Measurements from ENCODE around the gene CYP2W1. TPM values are rescaled to one million over a fixed set of nuclear protein-coding genes. Genes with fewer than 3 reads are reported as not detected.
A peak's percentile ranks its signal among the peaks of the same experiment; 100 is the strongest.
"Not testable (repeated sequence)": the region's sequence is repeated elsewhere in the genome, so short reads cannot be mapped to it uniquely, and the experiment has no call there.

CYP2W1 gene
- total RNA-seq, 2 experiments from 2014 or later = not detected

GRCh38 chr7:954330-955238 lies 28.4 kb upstream of the CYP2W1 start, which contains the start of gene ADAP1:
TSS of gene ADAP1 (minus strand) at chr7:954680. CDS start at chr7:954477, 203 bp downstream.
- peak within 1 kb of the TSS; percentile 37 for H3K4me3 Mint-ChIP-seq
- intact Hi-C loops (cut with micrococcal nuclease) = loop anchor here (1.0 kb wide), 1 partner anchor 45 kb away; no protein-coding TSS in a partner anchor
- H3K4me1 Mint-ChIP-seq (ENCODE audit: low read depth) = peaks cover 7% of the 10 kb centered on the region
- H3K9me3 Mint-ChIP-seq = no peaks in the 10 kb centered on the region
- DNase-seq = peak; percentile 62
- POLR2A ChIA-PET = interaction anchor here (0.9 kb wide), 1 partner anchor 31 kb away, joined by 3 read pairs; no protein-coding TSS in a partner anchor
- H3K36me3 Mint-ChIP-seq = no peaks in the 10 kb centered on the region
- H3K27me3 Mint-ChIP-seq = peaks cover 5% of the 10 kb centered on the region
- H3K27ac Mint-ChIP-seq = no peak within 1 kb of the TSS
- CTCF ChIA-PET = interaction anchor here (0.8 to 5.6 kb wide), 4 partner anchors 19 to 82 kb away, joined by 3 to 54 read pairs (median 4); no protein-coding TSS in a partner anchor

DNA sequence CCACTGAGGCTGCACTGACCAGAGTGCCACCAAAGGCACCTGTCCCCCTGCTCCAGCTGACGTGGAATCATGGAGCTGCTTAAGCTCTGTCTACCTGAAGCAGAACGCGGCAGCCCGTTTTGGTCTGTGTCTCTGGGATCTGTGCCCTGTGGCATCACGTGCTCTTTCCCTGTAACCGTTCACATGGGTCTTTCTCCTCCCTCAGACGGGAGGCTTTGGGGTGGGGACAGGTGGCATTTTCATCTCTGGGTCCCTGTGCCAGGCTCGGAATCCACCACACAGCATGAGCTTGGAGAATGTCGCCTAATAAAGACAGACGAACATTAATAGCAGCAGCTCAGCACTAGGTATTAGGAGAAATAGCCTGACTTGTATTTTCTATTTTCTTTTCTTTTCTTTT lies 26.9 kb upstream of the CYP2W1 start:
- intact Hi-C loops (cut with micrococcal nuclease) = no loop called here
- Mint-ChIP-seq H3K4me1 (ENCODE audit: low read depth) (peaks cover 2% of the 10 kb centered on the region), H3K9me3 (no peaks in the 10 kb centered on the region), H3K27ac (no peak overlapping the region), H3K4me3 (no peak overlapping the region), H3K36me3 (no peaks in the 10 kb centered on the region), H3K27me3 (peaks cover 5% of the 10 kb centered on the region)
- CTCF ChIA-PET = interaction anchor here (1.3 to 5.6 kb wide), 2 partner anchors 18 to 47 kb away, joined by 3 to 54 read pairs; no protein-coding TSS in a partner anchor
- POLR2A ChIA-PET = no interaction called here
- no peak for DNase-seq

DNA sequence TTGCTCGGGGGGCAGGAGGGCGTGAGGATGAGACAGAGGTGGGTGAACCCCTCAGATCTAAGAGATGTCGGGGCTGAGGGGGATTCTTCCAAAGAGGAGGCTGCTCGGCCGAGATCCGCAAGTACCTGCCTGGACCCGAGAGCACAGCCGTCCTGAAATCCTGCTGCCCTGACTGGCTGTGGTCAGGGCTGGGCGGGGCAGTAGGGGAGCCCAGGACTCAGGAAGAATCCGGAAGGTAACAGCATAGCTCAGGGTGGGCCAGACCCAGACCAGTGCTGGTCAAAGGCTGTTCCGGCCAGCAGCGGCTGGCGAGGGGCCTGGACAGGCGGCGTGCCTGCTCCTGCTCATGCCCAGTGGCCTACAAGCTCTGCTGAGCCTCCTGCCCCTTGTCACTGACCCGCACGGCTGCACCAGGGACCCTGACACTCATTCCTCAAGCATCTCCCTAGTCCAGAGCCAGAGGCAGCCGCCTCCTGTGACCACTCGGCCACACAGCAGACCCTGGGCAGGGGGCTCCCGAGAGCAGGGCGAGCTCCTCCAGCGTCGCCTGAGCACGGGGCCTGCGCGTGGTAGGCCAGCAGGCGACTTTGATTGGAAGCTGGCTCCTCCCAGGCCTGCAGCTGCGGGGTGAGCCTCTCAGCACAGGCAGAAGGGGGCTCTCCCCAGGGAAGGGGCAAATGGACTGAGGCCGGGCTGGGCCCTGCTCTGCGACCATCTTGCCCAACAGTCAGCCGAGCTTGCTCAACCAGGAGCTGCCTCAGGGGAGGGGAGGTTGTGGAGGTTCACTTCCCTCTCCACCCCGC lies 25.4 kb upstream of the CYP2W1 start:
- H3K9me3 Mint-ChIP-seq = no peaks in the 10 kb centered on the region
- POLR2A ChIA-PET = no interaction called here
- H3K27ac Mint-ChIP-seq = no peak overlapping the region
- no peaks in the 10 kb centered on the region for H3K36me3 Mint-ChIP-seq
- intact Hi-C loops (cut with micrococcal nuclease) = no loop called here
- no peak overlapping the region for H3K4me3 Mint-ChIP-seq
- no peak for DNase-seq
- peaks cover 5% of the 10 kb centered on the region for H3K27me3 Mint-ChIP-seq
- CTCF ChIA-PET = interaction anchor here (1.0 to 1.8 kb wide), 2 partner anchors 15 to 35 kb away, joined by 3 to 5 read pairs; no protein-coding TSS in a partner anchor
- H3K4me1 Mint-ChIP-seq (ENCODE audit: low read depth) = no peaks in the 10 kb centered on the region

- intact Hi-C loops (cut with micrococcal nuclease) = no loop called here
- no peak overlapping the region for H3K27ac Mint-ChIP-seq
- peaks cover 6% of the 10 kb centered on the region for H3K27me3 Mint-ChIP-seq
- H3K9me3 Mint-ChIP-seq = no peaks in the 10 kb centered on the region
- POLR2A ChIA-PET = no interaction called here
- no peak for DNase-seq
- H3K36me3 Mint-ChIP-seq = no peaks in the 10 kb centered on the region
- H3K4me1 Mint-ChIP-seq (ENCODE audit: low read depth) = peaks cover 3% of the 10 kb centered on the region
- no peak overlapping the region for H3K4me3 Mint-ChIP-seq
- CTCF ChIA-PET = interaction anchor here (1.0 to 1.8 kb wide), 3 partner anchors 14 to 107 kb away, joined by 3 to 5 read pairs (median 3); no protein-coding TSS in a partner anchor
Measured at GRCh38 chr7:958221-959200, 24.5 kb upstream of the CYP2W1 start.

- peaks cover 5% of the 10 kb centered on the region for H3K4me1 Mint-ChIP-seq (ENCODE audit: low read depth)
- no peak overlapping the region for H3K4me3 Mint-ChIP-seq
- peaks cover 7% of the 10 kb centered on the region for H3K27me3 Mint-ChIP-seq
- H3K27ac Mint-ChIP-seq = no peak overlapping the region
- no peaks in the 10 kb centered on the region for H3K9me3 Mint-ChIP-seq
- intact Hi-C loops (cut with micrococcal nuclease) = no loop called here
- H3K36me3 Mint-ChIP-seq = no peaks in the 10 kb centered on the region
- ChIA-PET CTCF (interaction anchor here (0.7 to 1.1 kb wide), 2 partner anchors 11 to 106 kb away, joined by 3 read pairs; no protein-coding TSS in a partner anchor), POLR2A (no interaction called here)
- DNase-seq = no peak
Measured at GRCh38 chr7:959271-959670, 23.7 kb upstream of the CYP2W1 start.

GRCh38 chr7:959740-960139 lies 23.2 kb upstream of the CYP2W1 start:
- H3K27me3 Mint-ChIP-seq; POLR2A ChIA-PET; DNase-seq; intact Hi-C loops (cut with micrococcal nuclease); H3K36me3 Mint-ChIP-seq; H3K27ac Mint-ChIP-seq; H3K9me3 Mint-ChIP-seq; H3K4me1 Mint-ChIP-seq (ENCODE audit: low read depth); H3K4me3 Mint-ChIP-seq: not testable (repeated sequence)
- CTCF ChIA-PET = interaction anchor here (0.7 kb wide), 1 partner anchor 11 kb away, joined by 3 read pairs; no protein-coding TSS in a partner anchor

- CTCF ChIA-PET = interaction anchor here (0.8 kb wide), 1 partner anchor 105 kb away, joined by 3 read pairs; no protein-coding TSS in a partner anchor
- no peak overlapping the region for H3K27ac Mint-ChIP-seq
- peaks cover 4% of the 10 kb centered on the region for H3K27me3 Mint-ChIP-seq
- no peak for DNase-seq
- no peaks in the 10 kb centered on the region for H3K36me3 Mint-ChIP-seq
- H3K4me1 Mint-ChIP-seq (ENCODE audit: low read depth) = peaks cover 14% of the 10 kb centered on the region
- POLR2A ChIA-PET = no interaction called here
- intact Hi-C loops (cut with micrococcal nuclease) = no loop called here
- H3K9me3 Mint-ChIP-seq = no peaks in the 10 kb centered on the region
- no peak overlapping the region for H3K4me3 Mint-ChIP-seq
Measured at GRCh38 chr7:960269-960871, 22.6 kb upstream of the CYP2W1 start.

- H3K36me3 Mint-ChIP-seq; DNase-seq; POLR2A ChIA-PET; H3K27me3 Mint-ChIP-seq; intact Hi-C loops (cut with micrococcal nuclease); H3K4me3 Mint-ChIP-seq; H3K9me3 Mint-ChIP-seq; H3K27ac Mint-ChIP-seq: not testable (repeated sequence)
- CTCF ChIA-PET = interaction anchor here (0.8 kb wide), 1 partner anchor 105 kb away, joined by 3 read pairs; no protein-coding TSS in a partner anchor
- H3K4me1 Mint-ChIP-seq (ENCODE audit: low read depth) = peaks cover 14% of the 10 kb centered on the region
Measured at GRCh38 chr7:960972-961371, 22.0 kb upstream of the CYP2W1 start.

- Mint-ChIP-seq H3K27ac (no peak overlapping the region), H3K27me3 (peaks cover 4% of the 10 kb centered on the region), H3K4me1 (ENCODE audit: low read depth) (peaks cover 14% of the 10 kb centered on the region), H3K36me3 (no peaks in the 10 kb centered on the region), H3K4me3 (no peak overlapping the region), H3K9me3 (no peaks in the 10 kb centered on the region)
- DNase-seq = no peak
- ChIA-PET POLR2A (interaction anchor here (1.5 kb wide), 1 partner anchor 13 kb away, joined by 4 read pairs; the partner anchor contains the start of gene COX19), CTCF (interaction anchor here (1.6 kb wide), 1 partner anchor 11 kb away, joined by 4 read pairs; no protein-coding TSS in a partner anchor)
- intact Hi-C loops (cut with micrococcal nuclease) = no loop called here
Measured at GRCh38 chr7:961546-962400, 21.2 kb upstream of the CYP2W1 start.
